HG02571 (cell line): ENCODE data around the gene ACSF2.
"Not testable (repeated sequence)": the region's sequence is repeated elsewhere in the genome, so short reads cannot be mapped to it uniquely, and the experiment has no call there.

ENCODE experiments used
- ATAC-seq: cut with Tn5 transposase; IDR thresholded peaks from one replicate; pipeline ENCODE4 v1.9.1; 2021; ENCODE audit warnings: mild to moderate bottlenecking, moderate library complexity; ENCODE audit not compliant: unreplicated experiment

The ACSF2 gene, protein sequence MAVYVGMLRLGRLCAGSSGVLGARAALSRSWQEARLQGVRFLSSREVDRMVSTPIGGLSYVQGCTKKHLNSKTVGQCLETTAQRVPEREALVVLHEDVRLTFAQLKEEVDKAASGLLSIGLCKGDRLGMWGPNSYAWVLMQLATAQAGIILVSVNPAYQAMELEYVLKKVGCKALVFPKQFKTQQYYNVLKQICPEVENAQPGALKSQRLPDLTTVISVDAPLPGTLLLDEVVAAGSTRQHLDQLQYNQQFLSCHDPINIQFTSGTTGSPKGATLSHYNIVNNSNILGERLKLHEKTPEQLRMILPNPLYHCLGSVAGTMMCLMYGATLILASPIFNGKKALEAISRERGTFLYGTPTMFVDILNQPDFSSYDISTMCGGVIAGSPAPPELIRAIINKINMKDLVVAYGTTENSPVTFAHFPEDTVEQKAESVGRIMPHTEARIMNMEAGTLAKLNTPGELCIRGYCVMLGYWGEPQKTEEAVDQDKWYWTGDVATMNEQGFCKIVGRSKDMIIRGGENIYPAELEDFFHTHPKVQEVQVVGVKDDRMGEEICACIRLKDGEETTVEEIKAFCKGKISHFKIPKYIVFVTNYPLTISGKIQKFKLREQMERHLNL

DNA sequence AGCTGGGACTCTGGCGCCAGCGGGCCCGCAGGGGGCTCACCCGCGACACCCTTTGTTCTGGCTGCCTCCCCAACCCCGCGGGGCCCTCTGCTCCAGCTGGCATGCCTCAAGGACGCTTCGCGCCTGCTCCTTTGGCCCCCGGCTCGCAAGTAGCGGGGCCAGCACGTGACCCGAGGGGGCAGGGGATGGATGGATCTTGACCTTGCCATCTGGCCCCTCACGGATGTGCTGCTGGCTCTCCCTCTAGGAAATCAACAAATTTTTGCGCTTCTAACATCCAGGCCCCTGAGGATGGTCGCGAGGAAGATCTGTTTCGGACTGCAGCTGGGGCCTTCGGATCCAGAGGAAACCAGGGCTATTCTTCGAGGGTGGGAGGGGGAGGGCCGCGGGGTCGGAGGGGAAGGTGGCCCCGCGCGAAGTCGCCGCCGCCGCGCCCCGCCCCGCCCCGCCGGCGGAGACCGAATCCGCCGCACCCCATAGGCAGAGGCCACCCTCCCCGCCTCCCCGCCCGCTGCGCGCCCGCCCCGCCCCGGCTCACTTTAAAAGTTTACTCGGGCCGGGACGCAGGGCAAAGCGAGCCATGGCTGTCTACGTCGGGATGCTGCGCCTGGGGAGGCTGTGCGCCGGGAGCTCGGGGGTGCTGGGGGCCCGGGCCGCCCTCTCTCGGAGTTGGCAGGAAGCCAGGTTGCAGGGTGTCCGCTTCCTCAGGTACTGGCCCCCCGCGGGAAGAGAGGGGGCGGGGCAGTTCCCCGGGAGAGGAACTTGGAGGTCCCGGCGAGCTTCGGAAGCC is at the start of gene ACSF2:
TSS of gene ACSF2 (plus strand) at position 537 of the 790 bp plus-strand sequence. CDS start at position 581, 44 bp downstream.
- ATAC-seq, result peak; percentile 57

GRCh38 chr17:50379351-50380132 is 46.5 kb upstream of the ACSF2 start:
- no peak for ATAC-seq

DNA sequence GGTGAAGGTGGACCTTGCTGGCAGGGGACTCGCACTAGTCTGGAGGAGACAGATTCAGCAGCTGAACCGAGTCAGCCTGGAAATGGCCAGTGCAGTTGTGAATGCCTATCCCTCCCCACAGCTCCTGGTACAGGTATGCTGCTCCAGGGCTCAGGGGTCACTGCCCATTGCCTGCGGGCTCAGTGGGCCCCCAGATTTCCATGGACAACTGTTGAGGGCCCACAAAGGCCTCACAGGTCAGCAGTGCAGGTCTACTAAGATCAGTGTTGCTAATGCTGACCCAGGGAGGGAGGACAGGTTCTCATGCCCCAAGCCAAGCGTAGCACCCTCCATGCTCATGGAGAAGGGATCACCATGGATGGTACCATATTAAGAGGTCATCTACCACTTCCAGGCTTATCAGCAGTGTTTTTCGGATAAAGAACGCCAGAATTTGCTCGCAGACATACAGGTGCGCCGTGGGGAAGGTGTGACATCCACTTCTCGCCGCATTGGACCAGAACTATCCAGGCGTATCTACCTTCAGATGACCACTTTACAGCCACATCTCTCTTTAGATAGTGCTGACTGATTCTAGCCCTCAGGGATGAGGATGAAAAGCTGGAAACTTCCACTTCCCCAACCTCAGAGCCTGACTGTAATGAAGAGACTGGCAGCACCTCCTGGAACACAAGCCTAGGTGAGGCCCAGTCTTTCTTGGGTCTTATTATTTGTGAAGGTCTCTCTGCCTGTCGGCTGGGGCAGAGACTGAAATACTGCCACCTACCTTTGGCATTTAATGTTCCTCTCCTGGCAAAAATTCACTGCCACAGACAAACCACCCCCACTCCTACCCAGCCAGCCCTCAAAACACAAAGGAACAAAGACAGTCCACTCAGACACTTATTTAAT is 45.4 kb upstream of the ACSF2 start:
- ATAC-seq, result no peak

GRCh38 chr17:50381260-50381815 is 44.7 kb upstream of the ACSF2 start:
- ATAC-seq, result no peak

DNA sequence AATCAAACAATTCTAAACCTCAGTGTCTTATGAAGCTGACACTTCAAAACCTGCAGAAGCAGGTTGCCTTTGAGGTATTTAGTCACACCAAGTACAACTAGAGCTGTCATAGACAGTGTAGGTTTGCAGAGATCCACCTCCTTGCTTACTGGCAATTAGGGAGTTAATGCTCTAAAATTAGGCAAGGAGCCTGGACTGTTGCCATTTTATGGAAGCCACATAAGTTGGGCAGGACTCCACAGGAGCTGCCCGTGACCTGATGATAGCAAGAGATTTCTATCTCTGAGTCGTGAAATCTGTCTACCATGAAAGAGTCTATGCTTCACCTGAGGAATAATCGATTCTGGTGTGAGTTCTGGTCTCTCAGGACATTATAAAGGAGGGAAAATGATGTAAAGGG is 44.1 kb upstream of the ACSF2 start:
- ATAC-seq, result no peak

DNA sequence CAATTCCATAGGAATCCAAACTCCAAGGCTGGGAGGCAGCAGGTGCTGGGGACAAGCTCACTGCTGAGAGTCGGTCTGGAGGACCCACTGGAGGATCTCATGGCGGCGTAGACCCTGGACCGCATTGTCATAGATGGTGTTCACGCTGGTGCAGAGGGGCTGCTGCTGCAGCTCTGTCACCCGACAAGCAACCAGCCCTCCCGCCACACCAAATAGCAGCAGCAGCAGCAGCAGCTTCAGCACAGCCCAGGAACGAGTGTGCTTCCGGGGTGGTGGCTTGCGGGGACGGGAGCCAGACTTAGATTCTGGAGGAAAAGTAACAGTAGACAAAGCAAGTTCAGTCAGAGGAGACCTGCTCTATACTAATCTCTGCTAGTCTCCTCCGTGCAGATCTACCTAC is 43.1 kb upstream of the ACSF2 start:
- ATAC-seq, result no peak

DNA sequence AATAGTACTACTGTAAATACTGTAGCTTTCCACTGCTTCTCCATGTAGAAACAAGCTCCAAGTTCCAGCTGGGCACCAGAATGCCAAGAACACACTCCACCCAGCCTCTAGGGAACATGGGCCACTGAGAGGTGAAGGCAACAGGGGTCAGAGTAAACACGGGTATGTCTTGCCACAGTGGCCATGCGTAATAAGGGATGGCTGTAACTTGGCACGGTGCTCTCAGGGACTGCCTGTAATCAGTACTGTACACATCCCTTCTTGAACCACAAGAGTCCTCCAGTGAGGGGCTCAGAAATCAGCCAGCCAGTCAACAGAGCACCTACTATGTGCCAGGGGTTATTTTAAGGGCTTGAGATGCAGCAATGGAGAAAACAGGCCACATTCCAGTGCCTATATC is 39.5 kb upstream of the ACSF2 start:
- no peak for ATAC-seq

DNA sequence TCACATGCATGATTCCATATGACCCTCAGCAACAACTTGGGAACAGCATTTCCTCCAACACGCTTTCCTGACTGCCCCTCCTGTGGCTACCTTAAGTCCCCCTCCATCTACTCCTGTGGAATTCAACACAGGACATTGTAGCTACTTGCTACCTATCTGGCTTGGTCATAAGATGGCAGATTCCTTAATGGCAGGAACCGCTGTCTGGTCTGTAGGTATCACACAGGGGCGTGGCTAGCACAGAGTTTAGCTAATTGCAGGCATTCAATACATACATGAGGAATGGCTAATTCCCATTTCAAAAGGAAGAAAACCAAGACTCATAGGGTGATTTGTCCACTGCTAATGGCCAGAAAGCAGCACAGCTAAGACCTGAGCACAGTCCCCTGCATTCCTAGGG is 37.3 kb upstream of the ACSF2 start:
- ATAC-seq, result no peak

DNA sequence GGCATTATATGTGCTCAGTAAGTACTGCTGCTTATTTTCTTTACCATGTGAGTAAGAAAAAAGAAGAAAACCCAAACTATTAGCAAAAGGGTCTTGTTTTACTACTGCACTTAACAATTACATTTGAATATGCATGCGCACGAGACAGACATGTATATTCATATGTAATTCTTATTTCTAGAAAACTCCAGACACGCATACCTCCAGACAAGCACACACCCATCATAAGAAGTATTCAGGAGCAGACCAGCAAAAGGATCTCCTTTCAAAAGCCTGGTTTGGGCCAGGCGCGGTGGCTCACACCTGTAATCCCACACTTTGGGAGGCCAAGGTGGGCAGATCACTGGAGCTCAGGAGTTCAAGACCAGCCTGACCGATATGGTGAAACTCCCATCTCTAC is 36.5 kb upstream of the ACSF2 start:
- no peak for ATAC-seq

GRCh38 chr17:50392621-50393020 is 33.4 kb upstream of the ACSF2 start:
- ATAC-seq, result no peak

GRCh38 chr17:50393700-50394099 is 32.3 kb upstream of the ACSF2 start:
- ATAC-seq, result no peak

DNA sequence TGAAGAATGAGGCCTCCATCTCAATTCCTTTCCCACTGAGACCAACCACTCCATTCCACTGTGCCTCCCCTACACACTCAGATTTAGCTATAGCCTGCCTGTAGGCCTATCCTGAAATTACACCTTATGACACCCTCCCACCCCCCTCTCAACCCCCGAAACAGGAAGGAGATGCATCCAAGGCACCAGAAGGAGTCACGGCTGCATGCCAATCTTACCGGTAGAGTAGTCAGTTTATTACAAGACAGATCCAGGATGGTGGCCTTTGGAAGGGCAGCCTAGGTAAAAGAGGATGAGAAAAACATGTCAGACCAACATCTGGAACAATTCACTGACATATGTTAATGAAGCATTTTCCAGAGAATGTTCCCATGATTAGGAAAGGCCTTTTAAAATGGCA is 31.3 kb upstream of the ACSF2 start:
- ATAC-seq, result no peak

DNA sequence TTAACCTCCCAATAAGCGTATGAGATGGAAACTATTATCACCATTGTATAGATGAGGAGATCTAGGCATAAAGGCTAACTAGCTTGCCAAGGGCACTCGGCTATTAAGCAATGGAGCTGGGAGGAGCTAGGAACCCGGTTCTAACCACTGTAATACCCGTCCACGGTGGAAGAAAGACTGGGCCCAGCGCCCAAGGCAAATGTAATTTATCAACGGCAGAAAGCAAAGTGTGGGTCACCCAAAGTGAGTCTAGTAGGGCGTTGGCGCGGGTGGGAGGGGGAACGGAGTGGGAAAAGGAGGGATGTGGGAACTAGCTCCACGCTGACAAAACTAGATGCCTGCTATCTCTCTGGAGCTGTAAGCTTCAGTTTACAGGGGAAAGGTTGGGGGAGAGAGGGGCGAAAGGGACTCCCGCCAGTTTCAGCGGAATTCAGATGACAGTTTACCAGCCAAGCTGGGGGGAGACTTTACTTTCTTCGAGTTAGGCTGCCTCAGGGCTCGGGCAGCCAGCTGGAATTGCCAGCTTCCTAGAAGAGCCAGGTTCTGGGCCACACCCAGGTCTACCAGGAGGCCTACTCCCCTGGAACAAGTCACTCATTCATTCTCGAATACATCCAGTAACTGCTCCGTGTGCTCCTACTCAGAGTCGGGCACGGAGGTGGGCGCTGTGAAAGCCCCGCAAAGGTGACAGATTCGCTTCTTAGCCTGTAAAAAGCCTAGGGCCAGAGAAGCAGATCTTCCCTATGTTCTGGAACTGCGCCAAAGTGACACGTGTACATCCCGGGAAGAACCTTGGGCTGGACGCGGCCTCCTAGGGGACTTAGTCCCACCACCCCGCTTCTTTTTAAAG is 29.5 kb upstream of the ACSF2 start:
- no peak for ATAC-seq

GRCh38 chr17:50397111-50397918 is 28.7 kb upstream of the ACSF2 start, which contains the start of gene LRRC59:
TSS of gene LRRC59 (minus strand) at chr17:50397523. CDS start at chr17:50397317, 206 bp downstream.
- peak; percentile 94 for ATAC-seq

- ATAC-seq, result no peak
Measured at GRCh38 chr17:50397919-50398285, 28.1 kb upstream of the ACSF2 start.

DNA sequence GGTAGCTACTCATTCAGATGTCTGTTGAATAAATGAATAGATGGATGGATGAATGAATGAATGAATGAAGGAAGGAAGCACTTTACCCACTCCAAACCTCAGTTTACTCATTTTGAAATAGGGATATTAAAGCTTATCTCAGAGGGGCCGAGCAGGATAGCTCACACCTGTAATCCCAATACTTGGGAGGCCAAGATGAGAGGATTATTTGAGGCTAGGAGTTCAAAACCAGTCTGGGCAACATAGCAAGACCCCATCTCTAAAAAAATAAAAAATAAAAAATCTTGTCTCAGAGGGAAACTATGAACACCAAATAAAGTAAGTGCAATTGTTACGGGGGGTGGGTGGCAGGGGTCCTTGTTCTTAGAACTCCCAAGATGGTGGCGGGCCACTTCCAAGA is 27.3 kb upstream of the ACSF2 start:
- ATAC-seq, result not testable (repeated sequence)

DNA sequence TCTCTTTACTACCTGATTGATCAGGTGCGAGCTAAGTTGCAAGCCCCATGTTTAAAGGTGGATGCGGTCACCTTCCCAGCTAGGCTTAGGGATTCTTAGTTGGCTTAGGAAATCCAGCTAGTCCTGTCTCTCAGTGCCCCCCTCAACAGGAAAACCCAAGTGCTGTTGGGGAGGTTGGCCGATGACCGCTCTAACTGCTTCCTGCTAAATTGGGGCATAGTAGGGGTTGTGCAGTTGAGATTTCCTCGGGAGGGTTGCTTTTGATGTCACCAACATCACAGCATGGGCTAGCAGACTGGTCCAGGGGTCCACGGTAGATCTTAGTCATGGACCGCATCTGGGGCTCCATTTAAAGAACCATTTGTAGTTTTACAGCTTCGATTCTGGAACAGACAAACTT is 26.4 kb upstream of the ACSF2 start:
- ATAC-seq, result not testable (repeated sequence)

DNA sequence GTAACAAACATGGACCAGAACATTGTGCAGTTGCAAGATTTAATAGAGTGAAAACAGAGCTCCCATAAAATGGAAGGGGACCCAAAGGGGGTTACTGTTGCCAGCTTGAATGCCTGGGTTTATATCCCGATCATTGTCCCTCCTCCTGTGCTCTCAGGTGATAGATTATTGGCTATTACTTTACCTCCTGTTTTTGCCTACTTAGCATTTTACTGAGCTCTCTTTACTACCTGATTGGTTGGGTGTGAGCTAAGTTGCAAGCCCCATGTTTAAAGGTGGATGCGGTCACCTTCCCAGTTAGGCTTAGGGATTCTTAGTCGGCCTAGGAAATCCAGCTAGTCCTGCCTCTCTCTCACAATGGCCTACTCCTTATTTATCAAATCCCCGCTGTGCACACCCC is 20.7 kb upstream of the ACSF2 start:
- ATAC-seq, result not testable (repeated sequence)
